Testis (tissue), 3 donors: ENCODE results near the gene HSPB6. TPM values are rescaled to one million over a fixed set of nuclear protein-coding genes. Genes with fewer than 3 reads are reported as not detected.

Experiments used
- DNase-seq: peaks from one replicate; pipeline ENCODE4 v3.0.0-alpha.2; 2019
- H3K27ac ChIP-seq, 2 donors: fragments of 200-600 bp; sonication (generic); one replicate each; pipeline ENCODE4 v1.5.1; 2019
- H3K27me3 ChIP-seq: fragments of 200-600 bp; sonication (generic); one replicate; pipeline ENCODE4 v1.5.1; 2019
- H3K36me3 ChIP-seq: fragments of 200-600 bp; sonication (generic); one replicate; pipeline ENCODE4 v1.5.1; 2017; ENCODE audit warnings: low read depth; ENCODE audit errors: missing control alignments
- H3K4me1 ChIP-seq: fragments of 200-600 bp; sonication (generic); one replicate; pipeline ENCODE4 v1.5.1; 2019
- H3K4me3 ChIP-seq, 2 donors: fragments of 200-600 bp; sonication (generic); one replicate each; pipeline ENCODE4 v1.5.1; 2017 to 2019
- H3K9me3 ChIP-seq: fragments of 200-600 bp; sonication (generic); one replicate; pipeline ENCODE4 v1.5.1; 2017
- POLR2A ChIP-seq: fragments of 450-650 bp; IDR thresholded peaks from one replicate; pipeline ENCODE4 v1.6.1; 2017; ENCODE audit warnings: antibody characterized with exemption, mild to moderate bottlenecking, moderate library complexity
- WGBS, 2 donors: methylation state at CpG; one replicate each; pipeline ENCODE4 v1.1.5; 2018; 5-methylcytosine and 5-hydroxymethylcytosine counted together
- intact Hi-C: fragments of 100-400 bp; cut with DNase I; formaldehyde crosslinking; loops from one replicate; pipeline ENCODE4 v1.15.1; 2023; ENCODE audit warnings: low total_unique reads
- polyA plus RNA-seq: library from polyadenylated mRNA; stranded (reverse); fragments of 350-450 nt; fragmentation: Illumina TruSeq; extraction: RNeasy Lipid Tissue Mini Kit (QIAGEN cat#74804); gene quantifications from one replicate; pipeline ENCODE4 v1.2.3, GENCODE V29; 2014; ENCODE audit warnings: low read depth, low replicate concordance; ENCODE audit not compliant: insufficient read depth
- total RNA-seq, 2 donors: library from RNA; depleted of rRNA; stranded (reverse); fragments of >200 nt; gene quantifications; one replicate each; pipeline ENCODE4 v1.2.3, GENCODE V29; 2016
- TF ChIP-seq, protein P1 (sequence below), 3 experiments: fragments of 450-650 bp in 2 of 3; fragments of 200-600 bp in 1 of 3; sonication (generic) in 1 of 3; IDR thresholded peaks; one replicate each; pipeline ENCODE4 v1.5.1; 2016 to 2019; ENCODE audit warnings: antibody characterized with exemption in 3 of 3, mild to moderate bottlenecking in 2 of 3, moderate library complexity in 1 of 3

The HSPB6 gene
- total and polyA plus RNA-seq, 3 donors from 2014 or later: 50.9 to 146 (median 57.1) TPM

- intact Hi-C loops: no loop called here
- Histone ChIP-seq H3K36me3 (no peaks in the 10 kb centered on the region), H3K27ac (no peak overlapping the region), H3K27me3 (no peaks in the 10 kb centered on the region), H3K9me3 (no peaks in the 10 kb centered on the region), H3K4me3 (no peak overlapping the region), H3K4me1 (peaks cover 15% of the 10 kb centered on the region)
- no peak for DNase-seq
- TF ChIP-seq POLR2A: no peak
- TF ChIP-seq, protein P1, sequence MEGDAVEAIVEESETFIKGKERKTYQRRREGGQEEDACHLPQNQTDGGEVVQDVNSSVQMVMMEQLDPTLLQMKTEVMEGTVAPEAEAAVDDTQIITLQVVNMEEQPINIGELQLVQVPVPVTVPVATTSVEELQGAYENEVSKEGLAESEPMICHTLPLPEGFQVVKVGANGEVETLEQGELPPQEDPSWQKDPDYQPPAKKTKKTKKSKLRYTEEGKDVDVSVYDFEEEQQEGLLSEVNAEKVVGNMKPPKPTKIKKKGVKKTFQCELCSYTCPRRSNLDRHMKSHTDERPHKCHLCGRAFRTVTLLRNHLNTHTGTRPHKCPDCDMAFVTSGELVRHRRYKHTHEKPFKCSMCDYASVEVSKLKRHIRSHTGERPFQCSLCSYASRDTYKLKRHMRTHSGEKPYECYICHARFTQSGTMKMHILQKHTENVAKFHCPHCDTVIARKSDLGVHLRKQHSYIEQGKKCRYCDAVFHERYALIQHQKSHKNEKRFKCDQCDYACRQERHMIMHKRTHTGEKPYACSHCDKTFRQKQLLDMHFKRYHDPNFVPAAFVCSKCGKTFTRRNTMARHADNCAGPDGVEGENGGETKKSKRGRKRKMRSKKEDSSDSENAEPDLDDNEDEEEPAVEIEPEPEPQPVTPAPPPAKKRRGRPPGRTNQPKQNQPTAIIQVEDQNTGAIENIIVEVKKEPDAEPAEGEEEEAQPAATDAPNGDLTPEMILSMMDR (IDR thresholded peaks at IDR 0.05): no peak
- 93 to 94% methylated on average over 14 to 16 of the region's 16 CpGs for WGBS, 2 donors
Measured at GRCh38 chr19:35722897-35723296, 33.9 kb downstream of the HSPB6 start.

- Histone ChIP-seq H3K36me3 (no peaks in the 10 kb centered on the region), H3K9me3 (no peaks in the 10 kb centered on the region), H3K4me1 (peaks cover 15% of the 10 kb centered on the region), H3K4me3 (no peak overlapping the region), H3K27ac (no peak overlapping the region), H3K27me3 (no peaks in the 10 kb centered on the region)
- WGBS, 2 donors: 93 to 97% methylated on average over 13 to 14 of the region's 14 CpGs
- DNase-seq: no peak
- TF ChIP-seq, protein P1 (IDR thresholded peaks at IDR 0.05): no peak
- intact Hi-C loops: no loop called here
Measured at GRCh38 chr19:35722461-35722860, 34.4 kb downstream of the HSPB6 start.

- Histone ChIP-seq H3K27me3 (no peaks in the 10 kb centered on the region), H3K27ac (no peak overlapping the region), H3K4me1 (peaks cover 15% of the 10 kb centered on the region), H3K36me3 (no peaks in the 10 kb centered on the region), H3K4me3 (no peak overlapping the region), H3K9me3 (no peaks in the 10 kb centered on the region)
- no peak for DNase-seq
- intact Hi-C loops: no loop called here
- TF ChIP-seq, protein P1 (IDR thresholded peaks at IDR 0.05): no peak
- WGBS, 2 donors: 86 to 93% methylated on average over 6 to 16 of the region's 16 CpGs
Measured at GRCh38 chr19:35721374-35721773, 35.5 kb downstream of the HSPB6 start.

DNA sequence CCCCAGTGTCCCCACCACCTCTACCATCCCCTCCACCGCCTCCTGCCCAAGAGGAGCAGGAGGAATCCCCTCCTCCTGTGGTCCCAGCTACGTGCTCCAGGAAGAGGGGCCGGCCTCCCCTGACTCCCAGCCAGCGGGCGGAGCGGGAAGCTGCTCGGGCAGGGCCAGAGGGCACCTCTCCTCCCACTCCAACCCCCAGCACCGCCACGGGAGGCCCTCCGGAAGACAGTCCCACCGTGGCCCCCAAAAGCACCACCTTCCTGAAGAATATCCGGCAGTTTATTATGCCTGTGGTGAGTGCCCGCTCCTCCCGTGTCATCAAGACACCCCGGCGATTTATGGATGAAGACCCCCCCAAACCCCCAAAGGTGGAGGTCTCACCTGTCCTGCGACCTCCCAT is 36.2 kb downstream of the HSPB6 start:
- Histone ChIP-seq H3K27ac (no peak overlapping the region), H3K27me3 (no peaks in the 10 kb centered on the region), H3K36me3 (no peaks in the 10 kb centered on the region), H3K4me1 (peaks cover 22% of the 10 kb centered on the region), H3K9me3 (no peaks in the 10 kb centered on the region), H3K4me3 (no peak overlapping the region)
- WGBS, 2 donors: 78 to 93% methylated on average over 8 to 17 of the region's 17 CpGs
- no peak for DNase-seq
- intact Hi-C loops: no loop called here
- no peak for TF ChIP-seq POLR2A
- TF ChIP-seq, protein P1 (IDR thresholded peaks at IDR 0.05): no peak

GRCh38 chr19:35720163-35720524 is 36.7 kb downstream of the HSPB6 start:
- H3K27ac ChIP-seq: no peak overlapping the region
- no peaks in the 10 kb centered on the region for H3K9me3 ChIP-seq
- 76 to 78% methylated on average over 9 of the region's 9 CpGs for WGBS, 2 donors
- intact Hi-C loops: no loop called here
- no peak for TF ChIP-seq POLR2A
- TF ChIP-seq, protein P1 (IDR thresholded peaks at IDR 0.05): no peak
- no peak overlapping the region for H3K4me3 ChIP-seq
- DNase-seq: no peak
- H3K36me3 ChIP-seq: no peaks in the 10 kb centered on the region
- peaks cover 25% of the 10 kb centered on the region for H3K4me1 ChIP-seq
- H3K27me3 ChIP-seq: no peaks in the 10 kb centered on the region
